ENCODE results near the gene NALCN. TPM values are rescaled to one million over a fixed set of nuclear protein-coding genes. Genes with fewer than 3 reads are reported as not detected.

Gene NALCN
- total RNA-seq: 0.12 TPM in 1 of 2 replicates, not detected in the other
- long read RNA-seq: 0 reads

- no peaks in the 10 kb centered on the region for H3K4me1 Mint-ChIP-seq (ENCODE audit: low read depth)
- H3K9me3 Mint-ChIP-seq (ENCODE audit: low read depth): no peaks in the 10 kb centered on the region
- peak; percentile 21 for DNase-seq (ENCODE audit: low spot score, unreplicated experiment)
- peak within 1 kb of the TSS; percentile 78 for H3K4me3 Mint-ChIP-seq (ENCODE audit: low read depth)
- H3K36me3 Mint-ChIP-seq (ENCODE audit: insufficient read depth): no peaks in the 10 kb centered on the region
- H3K27ac Mint-ChIP-seq: peak within 1 kb of the TSS; percentile 74
- TF ChIP-seq CTCF (IDR thresholded peaks at IDR 0.05; ENCODE audit: unreplicated experiment): no peak
- H3K27me3 Mint-ChIP-seq: peaks cover 54% of the 10 kb centered on the region
Measured at GRCh38 chr13:101416181-101417042, at the start of gene NALCN. Gene NALCN (minus strand): TSS chr13:101416508. CDS start chr13:101399126, 17,382 bp downstream.

DNA sequence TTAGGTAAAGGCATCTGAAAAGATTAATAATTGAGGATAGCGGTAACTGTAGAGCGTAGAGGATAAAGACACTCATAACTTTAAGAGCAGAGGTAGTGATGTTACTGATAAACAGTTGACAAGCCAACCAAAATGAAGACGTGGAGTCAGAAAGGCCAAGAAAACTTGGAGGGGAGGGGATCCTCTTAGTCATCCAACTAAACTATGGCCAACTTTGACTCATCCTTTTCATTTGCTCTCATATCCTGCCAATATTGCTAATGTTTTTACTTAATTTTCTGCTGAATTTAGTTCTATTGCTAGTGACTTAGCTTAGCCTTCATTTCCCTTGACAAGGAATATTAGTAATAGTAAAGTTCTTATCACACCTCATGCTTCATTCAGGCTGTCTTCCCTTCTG is 49.6 kb upstream of the NALCN start:
- no peak for TF ChIP-seq CTCF (IDR thresholded peaks at IDR 0.05; ENCODE audit: unreplicated experiment)
- Mint-ChIP-seq H3K36me3 (ENCODE audit: insufficient read depth) (no peaks in the 10 kb centered on the region), H3K4me3 (ENCODE audit: low read depth) (no peak overlapping the region), H3K27ac (no peak overlapping the region), H3K9me3 (ENCODE audit: low read depth) (no peaks in the 10 kb centered on the region), H3K27me3 (no peaks in the 10 kb centered on the region), H3K4me1 (ENCODE audit: low read depth) (no peaks in the 10 kb centered on the region)
- no peak for DNase-seq (ENCODE audit: low spot score, unreplicated experiment)

GRCh38 chr13:101457176-101457575 is 40.9 kb upstream of the NALCN start:
- H3K4me3 Mint-ChIP-seq (ENCODE audit: low read depth): no peak overlapping the region
- TF ChIP-seq CTCF (IDR thresholded peaks at IDR 0.05; ENCODE audit: unreplicated experiment): no peak
- no peaks in the 10 kb centered on the region for H3K4me1 Mint-ChIP-seq (ENCODE audit: low read depth)
- H3K27me3 Mint-ChIP-seq: no peaks in the 10 kb centered on the region
- H3K9me3 Mint-ChIP-seq (ENCODE audit: low read depth): no peaks in the 10 kb centered on the region
- no peak for DNase-seq (ENCODE audit: low spot score, unreplicated experiment)
- H3K27ac Mint-ChIP-seq: no peak overlapping the region
- no peaks in the 10 kb centered on the region for H3K36me3 Mint-ChIP-seq (ENCODE audit: insufficient read depth)

DNA sequence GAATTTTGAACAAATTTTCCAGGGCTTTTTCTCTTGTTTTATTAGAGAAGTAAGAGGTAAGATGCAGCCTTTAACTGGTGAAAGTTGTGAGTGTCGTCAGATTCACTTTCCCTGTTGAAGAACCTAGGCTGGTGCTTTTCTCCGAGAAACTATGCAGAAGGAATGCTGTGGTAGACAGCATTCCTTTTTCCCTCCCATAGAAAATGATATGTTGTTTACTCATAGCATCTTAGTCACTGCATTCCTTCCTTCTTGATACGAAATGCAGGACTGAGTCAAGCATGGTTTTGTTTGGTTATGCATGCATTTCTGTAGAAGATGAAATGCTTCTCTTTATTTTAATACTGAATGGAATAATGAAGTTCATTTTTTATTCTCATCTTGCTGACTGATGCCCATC is 39.6 kb upstream of the NALCN start:
- Mint-ChIP-seq H3K36me3 (ENCODE audit: insufficient read depth) (no peaks in the 10 kb centered on the region), H3K4me1 (ENCODE audit: low read depth) (no peaks in the 10 kb centered on the region), H3K9me3 (ENCODE audit: low read depth) (no peaks in the 10 kb centered on the region), H3K27me3 (no peaks in the 10 kb centered on the region), H3K4me3 (ENCODE audit: low read depth) (no peak overlapping the region), H3K27ac (no peak overlapping the region)
- no peak for TF ChIP-seq CTCF (IDR thresholded peaks at IDR 0.05; ENCODE audit: unreplicated experiment)
- DNase-seq (ENCODE audit: low spot score, unreplicated experiment): no peak

GRCh38 chr13:101454767-101455166 is 38.5 kb upstream of the NALCN start:
- no peaks in the 10 kb centered on the region for H3K27me3 Mint-ChIP-seq
- no peaks in the 10 kb centered on the region for H3K4me1 Mint-ChIP-seq (ENCODE audit: low read depth)
- no peak for DNase-seq (ENCODE audit: low spot score, unreplicated experiment)
- H3K9me3 Mint-ChIP-seq (ENCODE audit: low read depth): no peaks in the 10 kb centered on the region
- H3K4me3 Mint-ChIP-seq (ENCODE audit: low read depth): no peak overlapping the region
- no peak for TF ChIP-seq CTCF (IDR thresholded peaks at IDR 0.05; ENCODE audit: unreplicated experiment)
- H3K27ac Mint-ChIP-seq: no peak overlapping the region
- no peaks in the 10 kb centered on the region for H3K36me3 Mint-ChIP-seq (ENCODE audit: insufficient read depth)
